GM12865 (cell line): ENCODE measurements around the gene PPM1D.

Experiments
- DNase-seq: peaks from one replicate; pipeline ENCODE4 v3.0.0; 2010; ENCODE audit warnings: low read depth
- H3K4me3 ChIP-seq: 2 replicates; pipeline ENCODE4 v1.5.1; 2011; ENCODE audit warnings: mild to moderate bottlenecking, low read depth, low read length, control low read depth
- TF ChIP-seq, protein P1 (sequence below): IDR thresholded peaks from 2 replicates; pipeline ENCODE4 v1.5.1; 2011; ENCODE audit warnings: low read length, control low read depth, low read depth, inconsistent platforms; ENCODE audit not compliant: insufficient read depth; ENCODE audit errors: missing control alignments

The PPM1D gene

DNA sequence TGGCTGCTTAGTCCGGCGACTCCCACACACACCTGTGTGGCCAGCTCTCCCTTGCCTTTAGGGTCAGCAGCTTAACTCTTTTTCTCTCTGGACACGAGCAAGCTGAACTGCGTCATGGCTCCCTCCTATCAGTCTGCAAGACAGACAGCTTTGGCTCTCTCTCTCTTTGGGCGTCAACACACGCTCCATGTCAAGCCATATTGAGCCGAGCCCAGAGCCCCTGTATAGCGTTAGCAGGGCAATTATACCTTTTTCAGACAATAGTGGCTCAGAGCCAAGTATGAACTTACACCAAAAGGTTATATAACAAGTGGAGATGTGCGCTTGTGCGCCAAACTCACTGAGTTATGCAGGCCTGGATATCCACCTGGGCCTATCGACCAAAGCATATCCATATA, 39.1 kb upstream of the PPM1D start:
- TF ChIP-seq, protein P1, sequence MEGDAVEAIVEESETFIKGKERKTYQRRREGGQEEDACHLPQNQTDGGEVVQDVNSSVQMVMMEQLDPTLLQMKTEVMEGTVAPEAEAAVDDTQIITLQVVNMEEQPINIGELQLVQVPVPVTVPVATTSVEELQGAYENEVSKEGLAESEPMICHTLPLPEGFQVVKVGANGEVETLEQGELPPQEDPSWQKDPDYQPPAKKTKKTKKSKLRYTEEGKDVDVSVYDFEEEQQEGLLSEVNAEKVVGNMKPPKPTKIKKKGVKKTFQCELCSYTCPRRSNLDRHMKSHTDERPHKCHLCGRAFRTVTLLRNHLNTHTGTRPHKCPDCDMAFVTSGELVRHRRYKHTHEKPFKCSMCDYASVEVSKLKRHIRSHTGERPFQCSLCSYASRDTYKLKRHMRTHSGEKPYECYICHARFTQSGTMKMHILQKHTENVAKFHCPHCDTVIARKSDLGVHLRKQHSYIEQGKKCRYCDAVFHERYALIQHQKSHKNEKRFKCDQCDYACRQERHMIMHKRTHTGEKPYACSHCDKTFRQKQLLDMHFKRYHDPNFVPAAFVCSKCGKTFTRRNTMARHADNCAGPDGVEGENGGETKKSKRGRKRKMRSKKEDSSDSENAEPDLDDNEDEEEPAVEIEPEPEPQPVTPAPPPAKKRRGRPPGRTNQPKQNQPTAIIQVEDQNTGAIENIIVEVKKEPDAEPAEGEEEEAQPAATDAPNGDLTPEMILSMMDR = no peak
- H3K4me3 ChIP-seq = no peak overlapping the region
- no peak for DNase-seq

DNA sequence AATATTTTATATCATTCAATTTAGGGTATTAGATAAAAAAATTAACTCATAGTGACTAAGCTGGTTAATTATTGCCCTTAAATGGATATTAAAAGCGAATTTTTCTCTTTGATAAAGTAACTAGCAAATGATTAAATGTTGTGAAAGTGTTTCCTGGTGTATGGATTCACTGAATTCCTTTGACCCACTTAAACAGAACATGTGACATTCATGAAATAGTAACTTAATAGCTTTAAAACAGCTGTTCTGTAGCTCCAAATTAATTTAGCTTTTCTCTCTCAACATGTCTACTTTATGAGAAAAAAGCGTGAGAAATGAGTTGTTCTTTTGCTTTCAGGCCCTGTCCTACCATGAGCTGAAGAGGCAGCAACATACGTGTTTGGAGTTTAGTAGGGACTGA, 37.6 kb upstream of the PPM1D start:
- H3K4me3 ChIP-seq = no peak overlapping the region
- DNase-seq = no peak
- TF ChIP-seq, protein P1 = no peak

DNA sequence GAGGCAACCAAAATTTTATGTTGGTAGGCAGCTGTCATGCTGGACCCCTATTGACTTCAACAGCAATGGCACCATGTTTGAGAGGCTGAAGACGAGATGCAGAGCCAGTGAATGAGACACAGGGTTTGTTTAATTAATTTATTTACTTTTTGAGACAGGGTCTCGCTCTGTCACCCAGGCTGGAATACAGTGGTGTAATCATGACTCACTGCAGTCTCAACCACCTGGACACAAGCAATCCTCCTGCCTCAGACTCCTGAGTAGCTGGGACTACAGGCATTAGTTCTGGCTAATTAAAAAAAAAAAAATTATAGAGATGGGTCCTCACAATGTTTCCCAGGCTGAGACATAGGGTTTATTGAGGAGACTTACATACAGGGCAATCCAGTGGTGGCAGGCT, 36.2 kb upstream of the PPM1D start:
- H3K4me3 ChIP-seq = no peak overlapping the region
- DNase-seq = no peak
- TF ChIP-seq, protein P1 = no peak

DNA sequence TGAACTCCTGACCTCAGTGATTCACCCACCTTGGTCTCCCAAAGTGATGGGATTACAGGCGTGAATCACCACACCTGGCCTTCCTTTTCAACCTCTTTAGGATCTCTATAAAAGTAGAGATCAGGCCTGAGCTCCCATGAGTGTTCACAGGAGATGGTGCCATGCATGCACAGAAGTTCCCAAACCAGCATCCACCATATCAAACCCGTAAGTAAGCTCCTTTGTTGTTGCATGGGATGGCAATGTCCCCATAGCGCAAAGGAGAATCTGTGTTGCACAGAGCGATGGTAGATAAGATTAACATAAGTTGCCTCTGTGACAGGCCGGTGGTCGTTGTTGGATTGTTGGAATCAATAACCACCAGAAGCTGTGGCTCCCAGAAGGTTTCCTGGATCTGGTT, 34.8 kb upstream of the PPM1D start:
- H3K4me3 ChIP-seq = no peak overlapping the region
- TF ChIP-seq, protein P1 = no peak
- no peak for DNase-seq

DNA sequence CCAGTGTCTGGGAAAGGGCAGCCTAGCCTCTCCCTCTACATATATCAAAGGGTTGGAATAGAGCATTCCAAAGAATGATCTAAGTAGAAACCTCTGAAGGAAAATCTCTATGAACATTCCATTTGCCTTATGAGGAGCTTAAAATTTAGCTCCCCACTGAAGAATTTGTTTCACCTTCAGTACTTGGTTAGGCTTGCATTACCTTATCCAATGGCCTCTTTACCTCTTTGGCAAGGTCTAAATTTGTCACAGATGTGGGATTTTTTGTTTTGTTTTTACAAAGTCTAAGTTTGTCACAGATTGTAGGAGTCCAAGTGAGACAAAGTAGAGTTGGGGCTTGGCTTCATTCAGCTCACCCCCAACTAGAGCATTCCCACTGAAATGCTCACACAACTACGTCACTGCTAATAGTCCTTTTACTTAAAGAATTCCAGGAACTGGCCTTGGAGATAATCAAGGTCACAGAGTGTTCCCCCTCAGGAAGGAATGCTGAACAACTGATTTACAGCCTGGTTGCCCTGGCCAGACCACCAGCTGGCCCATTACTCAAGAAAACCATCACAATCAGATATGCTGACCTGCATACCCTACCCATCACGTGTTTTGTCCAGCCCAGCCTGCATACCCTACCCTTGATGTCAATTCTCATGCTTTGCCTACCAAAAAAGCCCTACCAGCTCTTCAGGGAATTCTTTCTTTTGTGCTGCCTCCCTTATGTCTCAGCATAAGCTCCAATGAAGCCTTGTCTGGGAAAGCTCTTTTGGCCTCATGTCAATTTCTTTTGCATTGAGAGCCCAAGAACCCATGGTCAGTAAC, 26.5 kb upstream of the PPM1D start:
- no peak overlapping the region for H3K4me3 ChIP-seq
- DNase-seq = no peak
- TF ChIP-seq, protein P1 = no peak

DNA sequence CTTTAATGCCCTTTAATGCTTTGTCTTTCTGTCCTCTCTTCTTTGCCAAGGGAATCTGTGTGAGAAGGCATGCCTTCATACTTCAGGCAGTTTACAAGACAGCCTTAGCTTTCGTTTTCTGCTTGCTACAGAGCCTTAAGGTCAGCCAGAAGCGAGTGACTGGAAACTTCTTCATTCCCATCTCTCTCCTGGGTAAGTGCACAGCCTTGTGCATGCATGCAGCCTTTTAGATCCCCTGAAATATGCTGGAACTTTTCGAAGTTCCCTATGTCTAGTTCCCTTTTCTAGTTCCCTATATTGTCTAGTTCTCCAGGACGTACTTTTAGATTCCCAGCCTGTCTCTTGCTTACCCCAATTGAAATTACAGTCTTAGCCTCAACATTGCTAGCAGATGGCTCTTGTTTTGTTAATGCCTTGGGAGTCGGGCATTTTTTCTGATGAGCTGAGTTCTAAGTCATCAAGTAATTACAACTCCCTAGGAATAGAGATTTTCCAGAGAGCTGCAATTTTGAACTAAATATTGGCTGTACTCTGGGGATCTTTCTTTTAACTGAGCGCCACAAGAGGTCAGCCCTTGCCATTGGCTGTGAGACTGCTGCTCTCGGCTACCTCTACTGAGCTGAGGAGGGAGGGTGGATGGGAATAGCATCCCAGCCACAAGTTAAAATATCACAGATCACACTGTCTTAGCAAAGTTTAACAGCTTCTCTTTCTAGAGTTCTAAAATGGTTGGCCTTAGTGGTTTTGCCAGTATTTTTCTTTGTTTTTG, 22.7 kb upstream of the PPM1D start:
- H3K4me3 ChIP-seq = peak overlapping the region; percentile 32
- TF ChIP-seq, protein P1 = no peak
- DNase-seq = peak; percentile 51
